Activated CD8-positive, alpha-beta T cell treated with anti-CD3 and anti-CD28 coated beads for 36 hours (primary cell): Measurements from ENCODE around the gene SLC6A2. TPM values are rescaled to one million over a fixed set of nuclear protein-coding genes. Genes with fewer than 3 reads are reported as not detected.

Experiments
- ATAC-seq: fragments of 200-7000 bp; cut with Tn5 transposase; one replicate; pipeline ENCODE4 v1.10.0; 2021; ENCODE audit warnings: mild to moderate bottlenecking, moderate library complexity
- CTCF ChIA-PET: fragments of 350-600 bp; sonication (Branson Sonifier 250); formaldehyde crosslinking; loops from one replicate; lab custom pipeline; 2021; ENCODE audit warnings: antibody characterized with exemption; lab: Charles Lee
- POLR2A ChIA-PET: fragments of 350-600 bp; sonication (Branson Sonifier 250); formaldehyde crosslinking; loops from one replicate; lab custom pipeline; 2021; ENCODE audit warnings: antibody characterized with exemption; lab: Charles Lee
- DNase-seq: peaks from one replicate; pipeline ENCODE4 v3.0.0-alpha.2; 2020
- H3K27ac Mint-ChIP-seq: one replicate; pipeline ENCODE4 v1.8.0; 2021; ENCODE audit warnings: mild to moderate bottlenecking, mixed read lengths
- H3K27me3 Mint-ChIP-seq: one replicate; pipeline ENCODE4 v1.8.0; 2021; ENCODE audit warnings: mixed read lengths
- H3K36me3 Mint-ChIP-seq: one replicate; pipeline ENCODE4 v1.8.0; 2021; ENCODE audit warnings: low read depth, mixed read lengths
- H3K4me1 Mint-ChIP-seq: one replicate; pipeline ENCODE4 v1.8.0; 2021; ENCODE audit warnings: low read depth, mixed read lengths
- H3K4me3 Mint-ChIP-seq: one replicate; pipeline ENCODE4 v1.8.0; 2021; ENCODE audit warnings: mild to moderate bottlenecking, moderate library complexity, mixed read lengths
- H3K9me3 Mint-ChIP-seq: one replicate; pipeline ENCODE4 v1.8.0; 2021; ENCODE audit warnings: mixed read lengths
- intact Hi-C: fragments of 100-400 bp; cut with micrococcal nuclease; formaldehyde crosslinking; loops from one replicate; pipeline ENCODE4 v1.10.0; 2022
- total RNA-seq, 2 experiments: library from RNA; stranded (reverse); gene quantifications; one replicate each; pipeline ENCODE4 v1.2.3, GENCODE V29; 2021
- TF ChIP-seq, protein P1 (sequence below): fragments of 200-600 bp; IDR thresholded peaks from one replicate; pipeline ENCODE4 v1.8.0; 2022; ENCODE audit warnings: antibody characterized with exemption, mild to moderate bottlenecking

SLC6A2 gene
- total RNA-seq, 2 experiments from 2014 or later: not detected

DNA sequence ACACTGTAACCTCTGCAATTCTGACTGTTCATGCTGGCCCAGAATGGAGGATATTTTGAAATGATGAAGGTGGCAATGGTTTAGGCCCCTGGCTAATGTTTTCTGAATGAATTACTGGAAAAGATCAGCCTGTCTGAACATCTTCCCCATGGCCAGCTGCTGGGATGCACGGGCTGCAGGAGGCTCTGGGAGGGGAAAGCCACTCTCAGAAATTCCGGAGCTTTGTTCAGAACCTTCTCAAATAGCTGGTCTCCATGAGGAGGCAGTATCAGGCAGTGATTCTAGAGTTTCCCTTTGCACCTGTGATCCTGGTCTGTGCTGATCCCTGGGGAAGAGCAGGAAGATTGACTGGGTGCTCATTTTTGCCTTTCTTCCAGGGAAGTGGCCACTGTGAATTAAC lies 5.0 kb downstream of the SLC6A2 start:
- H3K36me3 Mint-ChIP-seq: no peaks in the 10 kb centered on the region
- peaks cover 7% of the 10 kb centered on the region for H3K27me3 Mint-ChIP-seq
- no peak overlapping the region for H3K27ac Mint-ChIP-seq
- no peaks in the 10 kb centered on the region for H3K4me1 Mint-ChIP-seq
- no peaks in the 10 kb centered on the region for H3K9me3 Mint-ChIP-seq
- DNase-seq (no peak), ATAC-seq (no peak)
- ChIA-PET CTCF (no interaction called here), POLR2A (no interaction called here)
- TF ChIP-seq, protein P1, sequence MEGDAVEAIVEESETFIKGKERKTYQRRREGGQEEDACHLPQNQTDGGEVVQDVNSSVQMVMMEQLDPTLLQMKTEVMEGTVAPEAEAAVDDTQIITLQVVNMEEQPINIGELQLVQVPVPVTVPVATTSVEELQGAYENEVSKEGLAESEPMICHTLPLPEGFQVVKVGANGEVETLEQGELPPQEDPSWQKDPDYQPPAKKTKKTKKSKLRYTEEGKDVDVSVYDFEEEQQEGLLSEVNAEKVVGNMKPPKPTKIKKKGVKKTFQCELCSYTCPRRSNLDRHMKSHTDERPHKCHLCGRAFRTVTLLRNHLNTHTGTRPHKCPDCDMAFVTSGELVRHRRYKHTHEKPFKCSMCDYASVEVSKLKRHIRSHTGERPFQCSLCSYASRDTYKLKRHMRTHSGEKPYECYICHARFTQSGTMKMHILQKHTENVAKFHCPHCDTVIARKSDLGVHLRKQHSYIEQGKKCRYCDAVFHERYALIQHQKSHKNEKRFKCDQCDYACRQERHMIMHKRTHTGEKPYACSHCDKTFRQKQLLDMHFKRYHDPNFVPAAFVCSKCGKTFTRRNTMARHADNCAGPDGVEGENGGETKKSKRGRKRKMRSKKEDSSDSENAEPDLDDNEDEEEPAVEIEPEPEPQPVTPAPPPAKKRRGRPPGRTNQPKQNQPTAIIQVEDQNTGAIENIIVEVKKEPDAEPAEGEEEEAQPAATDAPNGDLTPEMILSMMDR: no peak
- no peak overlapping the region for H3K4me3 Mint-ChIP-seq
- intact Hi-C loops: no loop called here

DNA sequence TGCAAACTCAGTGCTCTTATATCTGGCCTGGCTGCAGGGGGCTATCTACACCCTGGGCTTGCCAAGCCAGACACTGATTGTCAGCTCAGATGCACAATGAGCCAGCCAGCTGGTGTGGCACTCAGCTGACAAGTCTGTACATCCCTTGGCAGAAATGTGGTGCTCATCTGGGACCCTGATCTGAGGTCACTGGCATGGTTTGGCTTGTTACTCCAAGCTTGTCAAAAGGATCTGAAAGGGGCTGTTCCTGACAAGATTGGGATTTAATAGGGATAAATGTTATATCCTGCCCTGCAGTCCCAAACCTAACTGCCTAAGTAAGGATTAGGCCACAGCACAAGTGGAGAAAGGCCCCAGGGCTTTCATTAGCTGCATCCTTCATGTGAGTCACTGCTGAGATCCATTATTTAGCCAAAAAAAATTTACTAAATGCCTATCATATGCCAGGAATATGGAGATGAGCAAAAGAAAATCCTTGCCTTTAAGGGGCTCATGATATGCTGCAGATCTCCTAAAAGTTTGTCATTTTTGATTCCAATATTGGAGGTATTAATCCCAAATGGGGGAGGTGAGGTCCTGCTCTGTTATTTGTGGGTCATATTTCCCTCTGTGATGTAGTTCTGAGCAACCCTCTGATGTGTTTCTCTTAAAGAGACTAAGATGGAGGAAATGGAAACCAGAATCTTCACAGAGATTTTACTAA lies 6.3 kb downstream of the SLC6A2 start:
- peaks cover under 1% of the 10 kb centered on the region for H3K27me3 Mint-ChIP-seq
- no peaks in the 10 kb centered on the region for H3K9me3 Mint-ChIP-seq
- H3K36me3 Mint-ChIP-seq: no peaks in the 10 kb centered on the region
- H3K4me3 Mint-ChIP-seq: no peak overlapping the region
- intact Hi-C loops: no loop called here
- ATAC-seq (no peak), DNase-seq (no peak)
- ChIA-PET CTCF (interaction anchor here (1.4 kb wide), 1 partner anchor 197 kb away, joined by 3 read pairs; no protein-coding TSS in a partner anchor), POLR2A (no interaction called here)
- TF ChIP-seq, protein P1: no peak
- H3K27ac Mint-ChIP-seq: no peak overlapping the region
- no peaks in the 10 kb centered on the region for H3K4me1 Mint-ChIP-seq

DNA sequence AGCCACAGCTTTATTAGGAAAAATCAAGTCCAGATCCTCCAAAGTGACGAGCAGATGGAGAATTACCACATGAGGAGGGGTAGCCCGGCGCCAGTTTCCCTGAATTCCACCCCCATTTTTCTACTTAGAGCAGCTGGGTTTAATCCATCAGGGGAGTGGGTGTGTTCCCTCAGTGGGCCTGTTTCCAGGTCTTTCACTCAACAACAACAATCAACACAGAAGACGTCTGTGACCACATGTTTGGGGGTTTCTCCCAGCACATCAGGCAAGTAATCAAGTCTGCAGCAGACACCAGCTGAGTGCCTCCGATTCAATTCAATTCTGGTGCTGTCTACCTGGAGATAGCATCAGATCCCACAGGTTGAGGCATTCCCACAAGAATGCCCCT lies 6.8 kb downstream of the SLC6A2 start:
- H3K4me1 Mint-ChIP-seq: no peaks in the 10 kb centered on the region
- TF ChIP-seq, protein P1: no peak
- H3K27ac Mint-ChIP-seq: no peak overlapping the region
- POLR2A ChIA-PET: no interaction called here
- no peaks in the 10 kb centered on the region for H3K27me3 Mint-ChIP-seq
- H3K9me3 Mint-ChIP-seq: no peaks in the 10 kb centered on the region
- H3K36me3 Mint-ChIP-seq: no peaks in the 10 kb centered on the region
- CTCF ChIA-PET: interaction anchor here (1.4 kb wide), 1 partner anchor 198 kb away, joined by 3 read pairs; no protein-coding TSS in a partner anchor
- DNase-seq: no peak
- no peak for ATAC-seq
- H3K4me3 Mint-ChIP-seq: no peak overlapping the region
- intact Hi-C loops: no loop called here

DNA sequence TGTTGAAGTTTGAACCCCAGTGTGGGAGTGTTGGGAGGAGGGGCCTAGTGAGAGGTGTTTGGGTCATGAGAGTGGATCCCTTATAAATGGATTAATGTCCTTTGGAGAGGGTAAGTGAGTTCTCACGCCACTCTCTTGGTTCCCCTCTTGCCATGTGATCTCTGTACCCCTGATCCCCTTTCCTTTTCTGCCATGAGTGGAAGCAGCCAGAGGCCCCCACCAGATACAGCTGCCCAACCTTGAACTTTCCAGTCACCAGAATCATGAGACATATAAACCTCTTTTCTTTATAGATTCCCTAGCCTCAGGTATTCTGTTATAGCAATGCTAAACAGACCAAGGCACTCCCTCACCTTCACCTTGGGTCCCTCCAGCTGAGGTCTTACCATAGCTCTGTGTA lies 7.4 kb downstream of the SLC6A2 start:
- ChIA-PET POLR2A (no interaction called here), CTCF (interaction anchor here (1.4 kb wide), 1 partner anchor 198 kb away, joined by 3 read pairs; no protein-coding TSS in a partner anchor)
- no peak overlapping the region for H3K4me3 Mint-ChIP-seq
- no peaks in the 10 kb centered on the region for H3K9me3 Mint-ChIP-seq
- DNase-seq (no peak), ATAC-seq (no peak)
- no peaks in the 10 kb centered on the region for H3K27me3 Mint-ChIP-seq
- H3K4me1 Mint-ChIP-seq: no peaks in the 10 kb centered on the region
- H3K27ac Mint-ChIP-seq: no peak overlapping the region
- TF ChIP-seq, protein P1: no peak
- intact Hi-C loops: no loop called here
- no peaks in the 10 kb centered on the region for H3K36me3 Mint-ChIP-seq

DNA sequence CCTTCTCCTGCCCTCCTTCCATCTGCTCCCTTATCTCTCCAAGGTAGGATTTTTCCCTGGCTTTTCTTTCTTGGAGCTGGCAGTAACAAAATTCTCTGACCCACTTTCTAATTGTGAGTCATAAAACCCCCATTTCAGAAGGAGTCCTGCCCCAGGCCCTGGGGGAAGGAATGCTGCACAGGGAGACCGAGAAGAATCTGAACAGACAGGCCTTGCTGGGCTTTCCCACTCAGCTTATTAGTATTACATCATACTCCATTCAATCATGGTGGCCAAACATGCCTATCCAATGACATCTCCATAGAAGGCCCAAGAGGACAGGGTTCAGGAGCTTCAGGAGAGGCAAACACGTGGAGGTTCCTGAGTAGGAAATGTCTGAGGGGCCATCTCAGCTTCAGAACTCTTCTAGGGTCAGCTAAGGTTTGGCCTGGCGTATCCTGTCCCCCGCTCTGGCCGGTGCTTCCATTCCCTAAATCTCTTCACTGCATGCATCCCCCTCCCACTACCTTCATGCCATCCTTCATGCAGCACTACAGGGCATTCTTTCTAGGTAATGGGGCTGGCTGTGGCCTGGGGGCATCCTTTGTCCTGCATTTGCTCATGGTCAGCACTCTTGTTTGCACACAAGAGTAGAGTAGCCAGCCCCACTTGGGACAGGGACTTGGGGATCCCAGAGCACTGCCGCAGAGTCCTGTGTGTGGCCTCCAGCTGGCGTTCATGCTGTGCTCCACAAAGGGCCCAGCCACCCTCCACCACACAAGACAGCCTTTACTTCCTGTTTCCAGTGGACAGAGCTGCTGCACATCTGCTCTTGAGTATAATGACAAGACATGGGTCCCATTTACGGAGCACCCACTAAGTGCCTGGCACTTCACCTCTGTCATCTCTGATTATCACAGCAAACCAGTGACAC lies 8.2 kb downstream of the SLC6A2 start:
- ATAC-seq (no peak), DNase-seq (no peak)
- ChIA-PET CTCF (no interaction called here), POLR2A (no interaction called here)
- Mint-ChIP-seq H3K4me3 (no peak overlapping the region), H3K4me1 (no peaks in the 10 kb centered on the region), H3K27ac (no peak overlapping the region), H3K9me3 (no peaks in the 10 kb centered on the region), H3K27me3 (no peaks in the 10 kb centered on the region), H3K36me3 (no peaks in the 10 kb centered on the region)
- TF ChIP-seq, protein P1: no peak
- intact Hi-C loops: no loop called here
